Hematopoietic multipotent progenitor cell treated with erythropoietin and hydrocortisone succinate and interleukin-3 and kit ligand, for 15 days (in vitro differentiated cells): ENCODE results near the gene ALK.

Experiments
- DNase-seq: peaks from one replicate; pipeline ENCODE4 v3.0.0-alpha.2; 2015; ENCODE audit warnings: low spot score

ALK gene

GRCh38 chr2:29448096-29448688, 473.2 kb downstream of the ALK start:
- DNase-seq, result no peak

- no peak for DNase-seq
Observed at GRCh38 chr2:29447513-29447912, 473.9 kb downstream of the ALK start.

DNA sequence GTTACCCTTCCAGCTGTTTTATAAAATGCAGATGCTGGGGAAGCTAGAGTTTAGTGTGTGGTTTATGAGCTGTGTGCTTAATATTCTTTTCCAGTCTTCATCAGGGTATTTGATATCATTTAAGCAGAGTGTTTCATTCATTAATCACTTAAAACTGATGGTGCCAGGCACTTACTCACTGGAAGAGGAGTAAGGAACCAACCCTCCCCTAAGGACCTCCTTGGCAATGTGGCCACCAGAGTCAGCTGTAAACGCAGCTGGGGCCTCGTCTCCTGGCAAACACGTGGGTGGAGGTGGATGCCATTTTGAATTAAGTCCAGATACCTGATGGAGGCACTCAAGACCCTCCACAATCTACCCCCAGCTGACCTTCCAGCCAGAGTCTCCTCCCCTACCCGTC, 474.5 kb downstream of the ALK start:
- no peak for DNase-seq

DNA sequence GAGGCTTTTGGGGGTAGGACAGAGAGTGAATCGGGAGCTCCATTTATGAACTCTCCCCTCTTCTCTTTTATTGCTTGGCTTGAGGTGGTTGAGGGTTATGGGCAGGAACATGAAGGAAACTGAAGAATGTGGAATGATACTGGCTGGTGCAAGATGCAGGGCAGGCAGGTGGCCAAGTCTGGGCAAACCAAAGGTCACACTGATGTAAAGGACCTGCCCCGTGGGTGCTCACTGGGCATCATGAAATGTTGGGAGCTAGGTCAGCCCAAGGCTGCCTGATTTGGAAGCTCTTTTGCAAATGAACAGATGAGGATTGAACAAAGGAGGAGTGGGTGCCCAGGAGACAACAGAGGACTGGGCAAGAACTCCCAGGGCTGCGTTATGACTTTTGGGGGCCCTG, 477.2 kb downstream of the ALK start:
- DNase-seq, result no peak

DNA sequence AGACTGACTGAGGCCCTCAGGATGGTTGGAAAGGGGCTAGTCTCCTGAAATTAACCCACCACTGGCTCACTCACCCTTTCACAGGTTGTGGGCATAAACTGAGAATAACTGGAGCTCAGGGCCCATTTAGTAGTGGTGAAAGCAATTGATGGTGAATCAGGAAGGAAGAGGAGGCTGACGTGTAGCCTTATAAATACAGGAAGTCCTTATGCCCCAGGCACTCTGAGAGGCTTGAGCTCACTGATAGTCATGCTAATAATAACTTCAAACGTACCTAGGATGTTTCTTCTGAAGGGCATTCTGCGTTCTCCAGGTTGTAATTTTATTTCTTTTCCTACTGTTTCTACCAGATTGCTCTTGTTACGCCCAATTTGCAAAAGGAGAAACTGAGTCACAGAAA, 477.8 kb downstream of the ALK start:
- DNase-seq, result no peak

- no peak for DNase-seq
Observed at GRCh38 chr2:29443151-29443550, 478.2 kb downstream of the ALK start.

- DNase-seq, result no peak
Observed at GRCh38 chr2:29440921-29441623, 480.3 kb downstream of the ALK start.

DNA sequence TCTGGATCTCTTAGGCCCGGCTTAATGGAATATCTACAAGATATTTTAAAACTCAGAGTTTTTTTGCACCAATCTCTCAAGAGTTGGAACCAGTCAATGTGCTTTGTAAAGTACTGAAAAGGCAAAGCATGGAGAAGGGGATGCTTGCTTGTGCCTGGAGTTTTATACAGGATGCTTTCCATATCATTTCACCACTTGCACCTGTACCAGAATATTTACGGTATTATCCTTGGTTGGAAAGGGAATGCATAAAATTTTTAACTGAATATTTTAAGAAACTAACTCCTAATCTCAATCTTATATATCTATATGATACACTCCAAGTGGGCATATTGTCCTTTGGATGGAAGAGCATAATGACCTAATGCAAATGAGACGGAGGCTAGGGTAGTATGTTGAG, 487.5 kb downstream of the ALK start:
- no peak for DNase-seq

DNA sequence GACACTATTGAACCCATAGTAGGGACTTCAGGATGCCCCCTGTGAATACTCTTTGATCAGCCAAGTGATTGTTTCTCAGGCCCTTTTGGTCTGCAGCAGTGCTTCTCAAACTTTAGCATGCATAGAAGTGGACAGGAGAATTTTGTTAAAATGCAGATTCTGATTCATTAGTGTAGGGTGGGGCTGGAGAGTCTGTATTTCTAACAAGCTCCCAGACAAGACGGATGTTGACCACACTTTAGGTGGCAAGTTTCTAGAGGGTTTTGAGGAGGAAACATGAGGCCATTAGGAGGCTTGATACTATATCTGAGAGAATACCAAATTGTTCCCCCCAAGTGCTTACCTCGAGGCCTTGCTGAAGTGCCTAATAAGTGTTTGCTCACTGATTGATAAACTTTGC, 488.3 kb downstream of the ALK start:
- no peak for DNase-seq

DNA sequence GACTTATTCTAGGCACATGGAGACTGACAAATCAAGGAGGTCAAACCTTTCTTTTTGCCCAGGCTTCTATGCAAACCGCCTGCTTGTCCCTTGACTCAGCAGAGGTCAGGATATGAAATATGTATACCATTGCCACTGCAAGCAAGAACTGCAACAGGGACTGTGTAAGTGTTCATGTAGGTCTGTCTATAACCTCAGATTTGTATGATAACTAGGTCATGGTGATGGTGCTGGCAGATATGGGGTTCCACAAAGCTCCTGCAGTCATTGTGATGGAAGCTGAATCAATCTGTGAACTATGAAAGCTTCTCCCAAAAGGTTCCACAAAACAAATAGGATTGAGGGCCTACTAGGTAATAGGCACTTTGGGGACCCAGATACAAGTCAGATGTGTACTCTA, 489.9 kb downstream of the ALK start:
- DNase-seq, result no peak

DNA sequence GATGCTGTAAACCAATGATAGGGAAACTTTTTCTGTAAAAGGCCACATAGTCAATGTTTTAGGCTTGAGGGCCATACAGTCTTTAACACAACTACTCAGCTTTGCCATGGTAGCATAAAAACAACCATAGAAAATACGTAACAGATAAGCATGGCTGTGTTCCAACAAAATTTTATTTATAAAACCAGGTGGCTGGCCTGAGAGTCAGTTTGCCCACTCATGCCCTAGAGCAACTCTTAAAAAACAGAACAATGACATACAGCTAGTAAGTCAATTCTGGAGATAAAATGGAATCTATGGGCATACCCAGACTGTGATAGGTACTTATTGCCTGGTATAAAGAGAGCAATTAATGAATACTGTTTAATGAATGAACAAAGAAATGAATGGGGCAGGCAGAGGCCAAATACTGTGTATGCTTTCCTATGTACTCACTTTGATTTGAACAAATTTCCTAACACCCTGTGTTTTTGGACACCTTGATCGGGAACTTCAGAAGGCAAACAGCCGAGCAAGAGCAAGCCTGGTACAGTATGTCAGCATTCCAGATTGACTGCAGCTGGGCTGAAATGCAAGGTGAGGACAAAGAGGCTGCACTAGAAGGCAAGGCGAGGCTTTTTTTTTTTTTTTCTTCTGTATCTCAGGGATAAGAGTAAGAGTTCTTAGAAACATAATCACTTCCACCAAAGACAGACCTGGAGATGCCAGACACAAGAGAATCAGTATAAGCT, 490.8 kb downstream of the ALK start:
- DNase-seq, result no peak

DNA sequence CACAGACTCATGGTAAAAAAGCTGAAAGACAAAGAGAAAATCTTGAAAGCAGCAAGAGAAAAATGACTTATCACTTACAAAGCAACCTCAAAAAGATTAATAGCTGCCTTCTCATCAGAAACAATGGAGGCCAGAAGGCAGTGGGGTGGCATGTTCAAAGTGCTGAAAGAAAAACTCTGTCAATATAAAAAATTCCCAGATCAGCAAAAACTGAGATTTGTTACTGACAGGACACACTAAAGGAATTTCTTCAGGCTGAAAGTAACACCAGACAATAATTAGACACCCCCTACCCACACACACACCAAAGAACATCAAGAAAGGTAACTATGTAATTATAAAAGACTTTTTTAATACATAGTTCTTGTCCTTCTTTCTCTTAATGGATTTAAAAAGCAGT, 495.0 kb downstream of the ALK start:
- DNase-seq, result no peak

DNA sequence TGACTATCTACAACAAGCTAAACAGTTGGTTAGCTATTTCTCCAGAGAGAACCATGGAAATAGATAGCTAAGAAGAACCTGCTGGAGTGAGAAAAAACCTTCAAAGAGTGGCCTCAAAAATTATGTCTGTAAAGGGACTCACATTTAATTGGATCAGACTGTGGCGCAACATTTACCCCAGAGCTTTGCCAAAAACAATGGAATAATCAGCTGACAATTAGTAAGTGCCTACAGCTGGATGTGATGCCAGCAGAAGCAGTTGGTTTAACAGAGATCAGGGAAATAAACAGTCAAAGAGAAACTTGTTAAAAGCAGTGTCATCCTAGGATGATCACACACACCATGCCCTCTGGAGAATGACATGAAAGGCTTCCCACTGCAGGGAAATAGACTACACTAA, 495.5 kb downstream of the ALK start:
- no peak for DNase-seq

- DNase-seq, result no peak
Observed at GRCh38 chr2:29423061-29423666, 498.2 kb downstream of the ALK start.

DNA sequence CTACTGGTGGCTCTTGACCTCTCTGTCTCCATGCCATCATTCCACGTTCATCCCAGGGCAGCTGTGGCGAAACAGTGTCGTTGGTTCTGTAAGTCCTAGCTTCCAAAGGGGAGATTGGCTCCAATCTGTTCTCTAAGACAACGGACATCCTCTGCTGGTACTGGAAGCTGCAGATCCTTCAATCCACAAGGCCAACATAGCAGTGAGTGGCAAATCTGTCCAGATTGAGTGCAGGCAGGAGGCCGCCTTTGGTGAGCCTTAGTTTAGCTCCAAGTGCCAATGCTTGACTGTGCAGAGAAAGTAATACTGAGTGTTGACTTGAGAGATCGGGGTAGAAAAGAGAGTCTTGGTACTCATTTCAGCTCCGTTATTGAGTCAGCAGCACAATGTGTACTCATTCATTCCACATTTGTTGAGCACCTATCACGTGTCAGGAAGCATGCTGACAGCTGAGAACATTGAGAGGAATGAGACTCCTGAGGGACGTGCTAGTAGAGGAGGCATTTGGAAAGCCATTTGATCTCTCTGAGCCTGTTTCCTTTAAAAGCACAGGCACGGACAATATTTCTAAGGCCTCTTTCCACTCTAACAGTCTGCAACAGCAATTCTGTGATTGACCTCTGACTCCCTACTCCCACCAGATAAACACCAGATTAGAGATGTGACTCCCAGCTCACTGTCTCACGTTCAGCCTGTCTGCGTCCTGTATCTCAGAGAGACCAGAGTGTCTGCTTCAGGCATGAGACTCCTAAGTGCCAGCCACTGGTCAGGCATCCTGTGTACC, 500.2 kb downstream of the ALK start:
- DNase-seq, result no peak

DNA sequence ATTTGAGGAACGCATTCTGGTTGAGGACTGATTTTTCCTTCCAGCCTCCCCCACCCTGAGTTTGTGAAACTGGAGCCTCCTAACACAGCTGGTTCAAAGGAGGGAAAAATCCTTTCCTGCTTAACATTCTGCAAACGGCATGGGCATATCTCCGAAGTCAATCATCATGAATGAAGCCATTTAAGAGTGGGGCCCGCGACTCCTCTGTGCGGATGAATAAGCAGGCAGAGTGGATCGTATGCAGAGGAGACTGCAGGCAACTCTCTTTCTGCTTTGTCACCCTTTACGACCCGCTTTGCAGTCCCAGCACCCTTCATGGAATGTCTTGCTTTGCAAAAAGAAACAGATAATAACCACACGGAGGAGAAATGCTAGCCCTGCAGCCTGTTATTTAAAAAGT, 500.9 kb downstream of the ALK start:
- DNase-seq, result no peak

GRCh38 chr2:29417630-29418029, 503.8 kb downstream of the ALK start:
- DNase-seq, result no peak

DNA sequence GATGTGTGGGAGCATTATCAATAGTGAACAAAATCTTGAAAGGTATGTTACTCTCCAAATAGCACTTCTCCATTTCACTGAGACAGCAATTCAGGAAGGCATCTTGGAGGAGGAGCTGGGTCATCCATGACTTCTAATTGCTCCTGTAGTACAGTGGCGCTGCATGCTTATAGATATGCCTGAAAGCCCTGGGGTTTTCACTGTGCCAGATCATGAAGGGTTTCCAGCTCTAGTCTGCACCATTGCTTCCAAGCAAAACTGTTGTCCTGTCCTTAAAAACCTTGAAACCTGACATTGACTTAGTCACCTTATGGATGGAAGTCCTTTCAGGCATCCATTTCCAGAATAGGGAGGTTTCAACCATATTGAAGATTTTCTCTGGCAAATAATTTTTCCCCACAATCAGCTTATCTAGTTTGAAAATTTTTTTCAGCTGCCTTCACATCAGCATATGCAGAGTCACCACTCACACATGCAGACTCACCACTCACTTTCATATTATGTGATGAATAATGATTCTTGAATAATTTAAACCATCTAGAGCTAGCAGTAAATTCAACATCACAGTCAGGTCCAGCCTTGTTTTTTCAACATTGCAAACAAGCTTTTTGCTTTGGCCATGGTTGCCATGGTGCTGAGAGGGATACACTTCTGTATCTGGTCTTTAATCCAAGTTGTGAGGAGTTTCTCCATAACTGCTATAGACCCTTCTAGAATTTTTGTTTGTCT, 509.0 kb downstream of the ALK start:
- no peak for DNase-seq

GRCh38 chr2:29405707-29406106, 515.7 kb downstream of the ALK start:
- no peak for DNase-seq

- DNase-seq, result no peak
Observed at GRCh38 chr2:29405266-29405665, 516.1 kb downstream of the ALK start.

GRCh38 chr2:29401994-29402393, 519.4 kb downstream of the ALK start:
- DNase-seq, result no peak
